Panc1 (cell line): ENCODE data around the gene ZCCHC24. TPM values are rescaled to one million over a fixed set of nuclear protein-coding genes. Genes with fewer than 3 reads are reported as not detected.

ENCODE experiments used
- ATAC-seq: fragments of 200-7000 bp; cut with Tn5 transposase; 2 replicates; pipeline ENCODE4 v1.9.1; 2020; ENCODE audit warnings: mild to moderate bottlenecking, moderate library complexity
- BruUV-seq: library from RNA; stranded (reverse); fragments of 400-500 nt; replicated peaks from 2 replicates; lab custom pipeline; 2021; lab: Mats Ljungman, UMichigan
- CTCF ChIA-PET: fragments of 300-600 bp; sonication (Branson Sonifier 250); formaldehyde crosslinking; loops from one replicate; lab custom pipeline; 2022; ENCODE audit warnings: antibody characterized with exemption; lab: Charles Lee
- POLR2A ChIA-PET: fragments of 300-600 bp; sonication (Branson Sonifier 250); formaldehyde crosslinking; loops from one replicate; lab custom pipeline; 2022; ENCODE audit warnings: antibody characterized with exemption; lab: Charles Lee
- DNase-seq: peaks from one replicate; pipeline ENCODE4 v3.0.0-alpha.2; 2010; ENCODE audit warnings: low read depth, low spot score
- H3K27ac ChIP-seq: 2 replicates; pipeline ENCODE4 v1.5.1; 2011; ENCODE audit warnings: mild to moderate bottlenecking, low read length, inconsistent platforms
- H3K27me3 ChIP-seq: fragments of 200-500 bp; sonication (Bioruptor generic); 2 replicates; pipeline ENCODE4 v1.6.0; 2014; ENCODE audit warnings: low read length, inconsistent platforms; ENCODE audit not compliant: control insufficient read depth, insufficient read depth
- H3K36me3 ChIP-seq: fragments of 200-500 bp; sonication (Bioruptor generic); 2 replicates; pipeline ENCODE4 v1.5.1; 2014; ENCODE audit warnings: inconsistent platforms, mild to moderate bottlenecking, low read length, moderate library complexity; ENCODE audit not compliant: control insufficient read depth, insufficient read depth
- H3K4me1 ChIP-seq: 2 replicates; pipeline ENCODE4 v1.5.1; 2011; ENCODE audit warnings: inconsistent platforms, mild to moderate bottlenecking, low read length, moderate library complexity; ENCODE audit not compliant: control insufficient read depth, insufficient read depth
- H3K4me3 ChIP-seq, 2 experiments: 2 replicates each; pipeline ENCODE4 v1.5.1; 2011 to 2012; ENCODE audit warnings: low read depth in 2 of 2, low read length in 2 of 2, mild to moderate bottlenecking in 2 of 2, inconsistent platforms in 1 of 2, moderate library complexity in 1 of 2
- H3K9me3 ChIP-seq: fragments of 200-500 bp; sonication (Bioruptor generic); 2 replicates; pipeline ENCODE4 v1.5.1; 2014; ENCODE audit warnings: low read depth, mild to moderate bottlenecking, inconsistent platforms, low read length, moderate library complexity; ENCODE audit not compliant: control insufficient read depth, insufficient read depth
- POLR2AphosphoS5 ChIP-seq: IDR thresholded peaks from 2 replicates; pipeline ENCODE4 v1.6.1; 2012; ENCODE audit warnings: mild to moderate bottlenecking, low read depth, low read length, moderate library complexity
- REST ChIP-seq, 2 experiments: IDR thresholded peaks; 2 replicates each; pipeline ENCODE4 v1.6.1; 2011 to 2012; ENCODE audit warnings: low read depth in 2 of 2, control low read depth in 1 of 2, low read length in 1 of 2, mild to moderate bottlenecking in 1 of 2, moderate library complexity in 1 of 2; ENCODE audit not compliant: insufficient read depth in 1 of 2
- SIN3A ChIP-seq: IDR thresholded peaks from 2 replicates; pipeline ENCODE4 v1.6.1; 2012; ENCODE audit warnings: low read depth, mild to moderate bottlenecking, low read length, moderate library complexity, borderline replicate concordance; ENCODE audit not compliant: insufficient read depth
- TCF7L2 ChIP-seq: IDR thresholded peaks from 2 replicates; pipeline ENCODE4 v1.6.1; 2011; ENCODE audit warnings: mild to moderate bottlenecking, low read depth, low read length, inconsistent platforms
- in situ Hi-C: cut with HindIII; loops from 2 replicates; pipeline ENCODE4 v1.10.0; 2016; ENCODE audit warnings: low sequenced_read_pairs, low pct_unique_long_range_greater_than_20kb
- intact Hi-C: fragments of 100-400 bp; cut with micrococcal nuclease; formaldehyde crosslinking; loops from one replicate; pipeline ENCODE4 v1.10.0; 2022; ENCODE audit not compliant: unreplicated experiment
- total RNA-seq: library from RNA; stranded (reverse); gene quantifications from one replicate; pipeline ENCODE4 v1.2.1, GENCODE V29; 2021; ENCODE audit not compliant: unreplicated experiment
- TF ChIP-seq, protein P1 (sequence below): fragments of 450-650 bp; IDR thresholded peaks from 2 replicates; pipeline ENCODE4 v1.5.1; 2017; ENCODE audit warnings: mild to moderate bottlenecking

The ZCCHC24 gene
- total RNA-seq, 1 experiment from 2014 or later = 7.8 TPM

- no peak overlapping the region for H3K27ac ChIP-seq
- in situ Hi-C loops (no loop called here), intact Hi-C loops (no loop called here)
- no peaks in the 10 kb centered on the region for H3K4me1 ChIP-seq
- no peak for TF ChIP-seq POLR2AphosphoS5
- TF ChIP-seq REST (IDR thresholded peaks at IDR 0.05; ENCODE audit: insufficient read depth in 1 of 2, low read depth in 2 of 2, low read length in 1 of 2) = no peak
- no peak for TF ChIP-seq TCF7L2
- TF ChIP-seq, protein P1, sequence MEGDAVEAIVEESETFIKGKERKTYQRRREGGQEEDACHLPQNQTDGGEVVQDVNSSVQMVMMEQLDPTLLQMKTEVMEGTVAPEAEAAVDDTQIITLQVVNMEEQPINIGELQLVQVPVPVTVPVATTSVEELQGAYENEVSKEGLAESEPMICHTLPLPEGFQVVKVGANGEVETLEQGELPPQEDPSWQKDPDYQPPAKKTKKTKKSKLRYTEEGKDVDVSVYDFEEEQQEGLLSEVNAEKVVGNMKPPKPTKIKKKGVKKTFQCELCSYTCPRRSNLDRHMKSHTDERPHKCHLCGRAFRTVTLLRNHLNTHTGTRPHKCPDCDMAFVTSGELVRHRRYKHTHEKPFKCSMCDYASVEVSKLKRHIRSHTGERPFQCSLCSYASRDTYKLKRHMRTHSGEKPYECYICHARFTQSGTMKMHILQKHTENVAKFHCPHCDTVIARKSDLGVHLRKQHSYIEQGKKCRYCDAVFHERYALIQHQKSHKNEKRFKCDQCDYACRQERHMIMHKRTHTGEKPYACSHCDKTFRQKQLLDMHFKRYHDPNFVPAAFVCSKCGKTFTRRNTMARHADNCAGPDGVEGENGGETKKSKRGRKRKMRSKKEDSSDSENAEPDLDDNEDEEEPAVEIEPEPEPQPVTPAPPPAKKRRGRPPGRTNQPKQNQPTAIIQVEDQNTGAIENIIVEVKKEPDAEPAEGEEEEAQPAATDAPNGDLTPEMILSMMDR = no peak
- TF ChIP-seq SIN3A = no peak
- no peaks in the 10 kb centered on the region for H3K27me3 ChIP-seq
- H3K9me3 ChIP-seq = no peaks in the 10 kb centered on the region
- ChIA-PET POLR2A (no interaction called here), CTCF (no interaction called here)
- ATAC-seq = no peak
- no TSS peak for BruUV-seq
- H3K36me3 ChIP-seq = no peaks in the 10 kb centered on the region
- no peak overlapping the region for H3K4me3 ChIP-seq
- DNase-seq = no peak
Observed at GRCh38 chr10:79420974-79421688, 24.3 kb downstream of the ZCCHC24 start.

- Histone ChIP-seq H3K9me3 (no peaks in the 10 kb centered on the region), H3K27me3 (no peaks in the 10 kb centered on the region), H3K27ac (no peak overlapping the region), H3K4me3 (no peak overlapping the region), H3K4me1 (no peaks in the 10 kb centered on the region), H3K36me3 (no peaks in the 10 kb centered on the region)
- in situ Hi-C loops = no loop called here
- no TSS peak for BruUV-seq
- ChIA-PET POLR2A (no interaction called here), CTCF (no interaction called here)
- TF ChIP-seq, protein P1 = no peak
- no peak for DNase-seq
- intact Hi-C loops = no loop called here
- ATAC-seq = no peak
Observed at GRCh38 chr10:79418886-79419595, 26.4 kb downstream of the ZCCHC24 start.
